Measurements from ENCODE around the gene MTHFR.

The MTHFR gene

DNA sequence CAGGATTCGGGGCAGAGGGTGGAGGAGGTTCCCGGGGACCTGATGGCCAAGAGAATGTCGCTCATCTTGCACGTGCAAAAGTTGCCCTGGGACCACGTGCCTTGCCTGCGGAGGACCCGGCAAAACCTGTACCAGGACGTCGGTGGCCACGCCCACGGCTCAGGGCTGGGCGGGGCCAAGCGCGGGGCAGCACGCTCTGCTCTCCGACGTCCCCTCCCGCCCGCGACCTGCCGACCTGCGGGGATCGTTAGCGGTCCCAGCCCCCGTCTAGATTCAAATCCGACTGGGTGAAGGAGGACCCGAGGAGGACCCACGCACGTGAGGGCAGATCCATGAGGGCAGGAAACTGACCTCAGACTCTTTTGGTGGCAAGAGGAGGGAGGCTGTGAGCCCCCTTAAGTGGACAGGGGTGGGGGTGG lies 43.8 kb downstream of the MTHFR start, which contains the start of gene C1orf167:
Gene C1orf167, plus strand, starts transcription at position 206 of the 419 bp plus-strand sequence. CDS start 2,208 bp downstream, outside the sequence.
- DNase-seq (ENCODE audit: insufficient read length, low spot score) (no peak), FAIRE-seq (no peak)

DNA sequence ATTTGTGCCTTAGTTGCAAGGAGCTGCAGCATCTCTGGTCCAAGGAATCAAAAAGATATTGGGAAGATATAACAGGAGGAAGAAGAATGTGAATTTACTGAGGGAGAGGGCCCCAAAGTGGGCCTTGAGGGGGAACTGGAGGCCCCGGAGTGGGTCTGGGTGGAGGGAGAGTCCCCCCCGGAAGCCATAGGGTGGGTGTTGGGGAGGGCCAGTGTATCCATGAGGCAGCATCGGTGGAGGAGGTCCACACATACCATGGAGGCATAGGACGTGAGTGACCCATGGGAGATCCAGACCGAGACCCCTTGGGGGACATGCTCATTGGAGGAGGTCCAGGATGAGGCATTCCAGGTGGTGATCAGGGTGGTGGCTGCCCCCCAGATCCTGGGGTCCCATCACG lies 44.5 kb downstream of the MTHFR start:
- DNase-seq (ENCODE audit: insufficient read length, low spot score) (no peak), FAIRE-seq (no peak)

DNA sequence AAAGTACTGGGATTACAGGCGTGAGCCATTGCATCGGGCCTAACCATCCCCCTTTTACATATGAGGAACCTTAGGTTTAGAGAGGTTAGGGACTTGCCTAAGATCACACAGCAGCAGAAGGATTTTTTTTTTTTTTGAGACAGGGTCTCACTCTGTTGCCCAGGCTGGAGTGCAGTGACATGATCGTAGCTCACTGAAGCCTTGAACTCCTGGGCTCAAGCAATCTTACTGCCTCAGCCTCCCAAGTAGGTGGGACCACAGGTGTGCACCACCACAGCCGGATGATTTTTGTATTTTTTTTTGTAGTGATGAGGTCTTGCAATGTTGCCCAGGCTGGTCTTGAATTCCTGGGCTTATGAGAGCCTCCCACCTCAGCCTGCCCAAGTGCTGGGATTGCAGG lies 46.0 kb downstream of the MTHFR start:
- FAIRE-seq (no peak), DNase-seq (ENCODE audit: insufficient read length, low spot score) (no peak)

DNA sequence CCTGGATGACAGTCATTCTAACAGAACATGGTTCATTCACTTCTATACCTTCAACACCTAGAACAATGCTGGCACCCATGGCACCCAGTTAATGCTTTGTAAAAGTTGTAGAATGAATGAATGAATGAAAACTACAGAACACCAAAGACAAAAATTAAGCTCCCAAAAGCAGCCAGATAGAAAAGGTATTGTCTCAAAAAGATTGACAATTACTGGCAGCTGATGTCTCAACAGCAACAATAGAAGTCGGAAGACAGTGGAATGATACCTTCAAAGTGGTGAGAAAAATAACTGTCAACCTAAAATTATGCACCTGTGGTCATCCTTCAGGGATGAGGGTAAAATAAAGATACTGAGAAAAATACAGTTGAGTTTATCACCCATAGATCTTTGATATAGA lies 48.7 kb downstream of the MTHFR start:
- FAIRE-seq (no peak), DNase-seq (ENCODE audit: insufficient read length, low spot score) (no peak)

DNA sequence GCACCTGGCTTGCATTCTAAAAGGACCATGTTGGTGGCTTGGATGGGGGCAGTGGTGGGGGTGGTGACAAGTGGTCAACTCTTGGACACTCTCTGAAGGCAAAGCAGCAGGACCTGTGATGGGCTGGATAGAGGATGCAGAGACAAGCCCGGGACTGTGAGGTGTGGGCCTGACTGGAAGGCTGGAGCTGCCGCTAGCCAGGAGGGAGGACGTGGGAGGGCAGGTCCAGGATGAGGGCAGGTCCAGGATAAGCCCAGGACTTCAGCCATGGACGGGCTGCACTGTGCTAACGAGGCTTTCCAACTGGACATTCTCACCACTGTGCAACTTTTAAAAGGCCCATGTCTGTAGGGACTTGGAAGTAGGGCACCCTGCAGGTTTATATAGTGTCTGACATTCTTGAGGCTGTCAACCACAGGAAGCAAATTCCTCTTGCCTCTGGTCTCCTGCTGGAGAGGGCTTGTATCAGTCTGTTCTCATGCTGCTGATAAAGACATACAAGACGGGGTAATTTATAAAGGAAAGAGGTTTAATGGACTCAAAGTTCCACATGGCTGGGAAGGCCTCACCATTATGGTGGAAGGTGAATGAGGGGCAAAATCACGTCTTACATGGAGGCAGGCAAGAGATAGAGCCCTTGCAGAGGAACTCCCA lies 52.1 kb downstream of the MTHFR start:
- no peak for DNase-seq (ENCODE audit: insufficient read length, low spot score)
- no peak for FAIRE-seq

DNA sequence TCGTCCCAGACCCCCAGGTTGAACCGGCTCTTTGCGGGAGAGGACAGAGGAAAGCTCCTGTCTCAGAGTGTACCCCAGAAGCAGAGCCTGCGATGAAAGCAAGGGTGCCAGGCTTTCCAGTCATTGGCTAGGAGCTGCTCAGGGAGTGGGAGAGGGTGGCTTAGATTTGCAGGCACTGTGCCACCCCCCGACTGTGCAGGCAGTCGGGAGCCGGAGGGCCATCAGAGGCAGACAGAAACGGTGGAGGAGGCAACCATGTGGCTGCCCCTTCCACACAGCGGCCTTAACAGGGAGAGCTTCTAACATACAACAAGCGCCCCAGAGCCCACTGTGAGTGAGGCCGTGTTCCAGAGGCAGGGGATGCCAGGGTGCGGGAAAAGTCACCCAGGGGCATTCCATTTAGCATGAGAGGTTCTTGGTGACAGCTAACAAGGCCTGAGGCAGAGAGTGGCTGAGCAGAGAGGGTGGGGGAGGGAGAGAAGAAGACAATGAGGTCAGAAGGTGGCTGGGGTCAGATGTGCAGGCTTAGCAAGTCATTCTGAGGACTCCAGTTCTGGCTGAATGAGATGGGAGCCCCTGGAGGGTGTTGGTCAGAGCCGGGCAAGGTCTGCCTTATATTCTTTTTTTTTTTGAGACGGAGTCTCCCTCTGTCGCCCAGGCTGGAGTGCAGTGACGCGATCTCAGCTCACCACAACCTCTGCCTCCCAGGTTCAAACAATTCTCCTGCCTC lies 53.2 kb downstream of the MTHFR start:
- FAIRE-seq = no peak
- no peak for DNase-seq (ENCODE audit: insufficient read length, low spot score)

DNA sequence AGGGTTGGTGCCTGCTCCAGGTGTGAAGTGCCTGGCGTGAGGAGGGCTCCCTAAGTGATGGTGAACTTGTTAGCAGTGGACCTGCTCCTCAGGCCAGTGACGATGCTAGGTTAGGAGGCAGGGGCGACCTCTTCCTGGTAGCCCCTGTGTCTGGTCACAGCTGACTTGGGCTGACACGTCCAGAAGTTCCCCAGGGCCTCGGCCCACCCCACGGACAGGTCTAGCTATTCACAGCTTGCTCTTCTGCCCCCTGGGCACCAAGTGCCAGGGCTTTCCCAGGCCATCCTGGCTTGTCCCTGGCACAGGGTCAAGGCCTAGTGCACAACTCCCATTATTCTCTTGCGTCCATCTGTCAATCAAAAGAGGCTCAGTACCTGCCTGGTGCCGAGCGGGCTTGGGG lies 54.7 kb downstream of the MTHFR start:
- DNase-seq (ENCODE audit: insufficient read length, low spot score) = no peak
- FAIRE-seq = no peak

DNA sequence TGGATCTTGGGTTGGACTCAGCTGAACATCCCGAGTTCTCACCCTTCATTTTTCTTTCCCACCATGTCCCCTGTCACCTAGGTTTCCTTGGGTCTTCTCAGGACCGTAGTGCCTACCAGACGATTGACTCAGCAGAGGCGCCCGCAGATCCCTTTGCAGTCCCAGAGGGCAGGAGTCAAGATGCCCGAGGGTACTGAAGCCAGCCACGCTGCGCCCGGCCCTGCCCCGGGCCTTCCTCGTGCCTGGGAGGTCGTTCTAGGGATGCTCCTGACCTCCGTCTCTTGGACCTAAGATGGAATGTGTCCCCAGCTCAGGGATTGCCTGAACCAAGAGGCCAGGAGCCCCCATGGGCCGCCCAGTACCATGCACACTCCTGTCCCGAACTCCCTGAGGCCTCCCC lies 55.8 kb downstream of the MTHFR start:
- no peak for FAIRE-seq

DNA sequence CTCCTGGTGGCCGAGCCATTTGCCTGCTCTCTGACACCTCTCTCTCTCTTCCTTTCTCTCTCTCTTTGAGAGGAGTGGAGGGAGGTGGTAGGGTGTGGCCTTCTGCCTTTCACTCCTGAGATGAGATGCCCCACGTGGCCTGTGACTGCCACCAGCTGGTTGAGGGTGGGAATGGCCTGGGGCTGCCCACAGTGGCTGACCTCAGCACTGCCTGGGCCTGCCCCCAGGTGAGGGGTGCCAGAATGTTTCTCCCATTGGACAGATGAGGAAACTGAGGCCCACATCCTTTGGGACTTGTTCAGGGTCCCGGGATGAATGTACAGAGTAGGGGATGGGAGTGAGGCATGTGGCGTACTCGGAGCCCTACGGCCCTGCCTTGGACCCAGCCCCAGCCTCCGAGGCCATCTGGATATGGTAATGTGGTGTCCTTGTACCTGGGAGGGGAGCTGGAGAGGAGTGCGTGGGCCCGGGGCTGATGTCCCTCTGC lies 56.5 kb downstream of the MTHFR start:
- FAIRE-seq (no peak), DNase-seq (ENCODE audit: insufficient read length, low spot score) (no peak)

More for the DNA sequence above, 55.8 kb downstream of the MTHFR start:
- DNase-seq (ENCODE audit: insufficient read length, low spot score) = no peak

DNA sequence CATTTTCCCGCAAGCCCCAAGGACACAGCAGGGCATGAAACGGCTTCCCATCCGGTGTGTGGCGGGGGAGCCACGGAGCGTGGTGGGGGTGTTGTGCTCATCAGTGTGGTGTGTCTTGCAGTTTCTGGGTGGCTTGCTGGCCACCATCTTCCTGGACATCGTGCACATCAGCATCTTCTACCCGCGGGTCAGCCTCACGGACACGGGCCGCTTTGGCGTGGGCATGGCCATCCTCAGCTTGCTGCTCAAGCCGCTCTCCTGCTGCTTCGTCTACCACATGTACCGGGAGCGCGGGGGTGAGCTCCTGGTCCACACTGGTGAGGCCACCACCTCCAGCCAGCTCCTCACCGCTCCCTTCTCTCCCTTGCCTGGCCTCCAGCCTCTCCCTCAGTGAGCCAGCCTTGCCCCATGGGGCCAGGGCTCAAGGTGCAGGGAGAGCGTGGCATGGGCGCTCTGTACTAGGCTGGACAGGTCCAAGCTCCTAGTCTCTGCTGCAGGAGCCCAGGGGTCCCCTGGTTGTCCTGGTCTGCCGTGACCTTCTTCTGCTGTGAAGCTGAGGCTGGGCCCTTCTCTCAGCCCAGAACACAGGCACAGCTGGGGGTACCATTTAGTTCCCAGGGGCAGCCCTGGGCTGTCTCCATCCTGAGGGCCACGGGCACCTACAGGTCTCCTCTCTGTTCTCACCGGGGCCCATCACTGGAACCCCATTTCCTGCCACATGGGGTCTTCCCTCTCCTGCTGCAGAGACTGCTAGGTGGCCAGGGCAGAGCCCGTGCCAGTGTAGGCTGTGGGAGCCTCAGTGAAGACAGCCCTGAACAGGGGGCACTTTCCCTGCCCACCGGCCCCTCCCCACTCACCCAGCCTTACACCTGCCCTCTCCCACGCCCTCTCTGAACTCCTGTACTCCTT lies 57.2 kb downstream of the MTHFR start:
- FAIRE-seq (no peak), DNase-seq (ENCODE audit: insufficient read length, low spot score) (no peak)

DNA sequence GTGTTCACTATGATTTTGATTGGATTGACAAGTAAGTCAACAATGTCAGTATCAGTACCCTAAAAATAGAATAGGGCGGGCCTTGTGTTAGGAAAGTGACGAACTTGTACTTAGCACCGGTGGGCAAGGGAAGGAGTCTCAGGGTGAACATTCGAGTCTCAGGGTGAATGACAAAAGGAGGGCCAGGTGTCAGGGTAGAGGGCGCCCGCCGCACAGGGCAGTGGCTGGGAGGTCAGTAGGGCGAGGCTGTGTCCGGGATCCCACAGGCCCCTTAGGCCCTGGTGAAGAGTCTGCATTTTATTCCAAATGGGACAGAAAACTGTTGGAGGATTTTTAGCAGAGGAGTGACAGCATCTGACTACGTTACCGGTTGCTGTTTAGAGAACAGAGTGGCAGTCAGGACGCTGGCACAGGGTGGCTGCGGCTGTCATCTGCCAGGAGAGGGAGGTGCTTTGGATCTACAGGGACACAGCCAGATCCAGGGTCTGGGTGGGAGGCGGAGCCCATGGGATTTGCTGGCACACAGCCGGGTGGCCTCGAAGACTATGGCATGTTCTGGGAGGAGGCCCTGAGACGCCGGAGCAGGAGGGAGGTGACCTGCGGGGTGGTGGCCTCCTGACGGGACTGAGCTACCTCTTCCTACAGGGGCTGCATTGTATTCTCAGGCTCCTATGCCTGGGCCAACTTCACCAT lies 58.8 kb downstream of the MTHFR start:
- DNase-seq (ENCODE audit: insufficient read length, low spot score) (no peak), FAIRE-seq (no peak)

DNA sequence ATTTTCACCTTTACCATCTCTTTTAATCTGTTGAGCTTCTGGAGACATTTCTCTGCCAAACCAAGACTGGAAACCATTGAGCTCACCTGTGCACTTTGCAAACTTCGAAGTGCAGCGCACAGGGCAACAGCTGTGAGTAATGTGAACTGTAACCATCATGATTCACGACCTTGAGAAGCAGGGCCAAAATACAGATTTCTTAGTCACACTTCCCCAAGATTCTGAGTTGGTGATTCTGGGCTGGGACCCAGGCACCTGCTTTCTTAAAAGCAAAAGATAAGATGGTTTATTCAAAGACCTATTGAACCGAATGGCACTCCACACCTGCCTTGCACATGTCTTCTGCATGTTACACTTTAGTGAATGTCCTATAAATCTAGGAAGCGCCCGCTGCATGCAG lies 59.7 kb downstream of the MTHFR start:
- FAIRE-seq (no peak), DNase-seq (ENCODE audit: insufficient read length, low spot score) (no peak)

DNA sequence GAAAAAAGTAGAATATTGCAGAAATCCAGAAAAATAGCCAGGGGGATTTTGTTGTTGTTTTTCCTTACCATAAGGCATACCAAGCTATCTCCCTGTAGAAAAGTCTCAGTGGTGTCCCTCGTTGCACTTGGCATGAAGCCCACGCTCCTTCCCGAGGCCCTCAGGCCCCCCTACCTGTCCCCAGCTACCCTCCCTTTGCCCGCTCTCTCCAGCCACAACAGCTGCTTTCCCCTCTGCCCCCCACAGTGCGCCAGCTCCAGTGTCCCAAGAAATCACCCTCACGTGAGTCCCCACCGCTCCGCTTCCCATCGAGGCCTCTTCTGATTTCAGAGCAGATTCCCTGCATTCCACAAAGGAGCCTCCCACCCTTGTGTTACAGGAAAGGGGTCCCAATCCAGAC lies 61.5 kb downstream of the MTHFR start:
- FAIRE-seq (no peak), DNase-seq (ENCODE audit: insufficient read length, low spot score) (no peak)

DNA sequence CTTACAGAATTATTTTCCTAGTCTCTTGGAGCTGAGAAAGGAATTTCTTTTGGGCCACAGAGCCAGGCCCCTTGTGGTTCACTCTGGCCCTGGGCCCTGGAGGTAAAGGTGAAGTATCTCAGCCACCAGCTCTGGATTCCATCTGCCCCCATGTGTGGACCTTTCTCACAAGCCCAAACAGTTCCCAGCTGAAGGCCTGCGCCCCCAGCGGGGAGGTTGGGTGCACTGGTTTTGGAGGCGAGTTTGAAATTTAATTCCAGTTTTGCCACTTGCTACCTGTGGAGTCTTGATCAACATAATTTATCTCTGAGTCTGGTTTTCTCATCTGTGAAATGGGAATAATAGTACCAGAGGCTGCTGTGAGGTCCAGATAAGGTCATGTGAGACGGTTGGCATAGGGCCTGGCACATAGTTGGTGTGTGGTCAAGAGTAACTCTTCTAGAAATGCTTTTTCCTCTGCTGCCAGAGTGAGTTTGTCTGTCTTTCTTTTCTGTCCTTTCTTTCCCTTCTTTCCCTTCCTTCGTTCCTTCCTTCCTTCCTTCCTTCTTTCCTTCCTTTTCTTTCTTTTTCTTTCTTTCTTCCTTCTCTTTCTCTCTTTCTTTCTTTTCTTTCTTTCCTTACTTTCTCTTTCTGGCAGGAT lies 63.7 kb downstream of the MTHFR start:
- DNase-seq (ENCODE audit: insufficient read length, low spot score) = no peak
- no peak for FAIRE-seq

DNA sequence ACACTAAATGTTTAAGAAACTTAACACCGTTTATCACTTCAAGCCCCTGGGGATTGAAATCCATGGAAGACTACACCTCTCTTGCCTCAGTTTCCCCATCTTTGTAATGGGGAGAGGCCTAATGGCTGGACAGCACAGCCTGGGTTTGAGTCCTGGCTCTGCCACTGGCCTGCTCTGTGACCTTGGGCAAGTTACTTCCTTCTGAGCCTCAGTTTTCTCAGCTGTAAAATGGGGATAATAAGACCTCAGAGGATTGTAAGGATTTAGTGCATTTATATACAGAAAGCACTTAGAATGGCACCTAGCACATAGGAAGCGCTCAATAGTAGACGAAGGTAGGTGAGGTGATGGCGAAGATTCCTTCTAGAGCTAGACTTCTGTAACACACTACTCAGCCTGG lies 64.3 kb downstream of the MTHFR start:
- FAIRE-seq (no peak), DNase-seq (ENCODE audit: insufficient read length, low spot score) (no peak)

DNA sequence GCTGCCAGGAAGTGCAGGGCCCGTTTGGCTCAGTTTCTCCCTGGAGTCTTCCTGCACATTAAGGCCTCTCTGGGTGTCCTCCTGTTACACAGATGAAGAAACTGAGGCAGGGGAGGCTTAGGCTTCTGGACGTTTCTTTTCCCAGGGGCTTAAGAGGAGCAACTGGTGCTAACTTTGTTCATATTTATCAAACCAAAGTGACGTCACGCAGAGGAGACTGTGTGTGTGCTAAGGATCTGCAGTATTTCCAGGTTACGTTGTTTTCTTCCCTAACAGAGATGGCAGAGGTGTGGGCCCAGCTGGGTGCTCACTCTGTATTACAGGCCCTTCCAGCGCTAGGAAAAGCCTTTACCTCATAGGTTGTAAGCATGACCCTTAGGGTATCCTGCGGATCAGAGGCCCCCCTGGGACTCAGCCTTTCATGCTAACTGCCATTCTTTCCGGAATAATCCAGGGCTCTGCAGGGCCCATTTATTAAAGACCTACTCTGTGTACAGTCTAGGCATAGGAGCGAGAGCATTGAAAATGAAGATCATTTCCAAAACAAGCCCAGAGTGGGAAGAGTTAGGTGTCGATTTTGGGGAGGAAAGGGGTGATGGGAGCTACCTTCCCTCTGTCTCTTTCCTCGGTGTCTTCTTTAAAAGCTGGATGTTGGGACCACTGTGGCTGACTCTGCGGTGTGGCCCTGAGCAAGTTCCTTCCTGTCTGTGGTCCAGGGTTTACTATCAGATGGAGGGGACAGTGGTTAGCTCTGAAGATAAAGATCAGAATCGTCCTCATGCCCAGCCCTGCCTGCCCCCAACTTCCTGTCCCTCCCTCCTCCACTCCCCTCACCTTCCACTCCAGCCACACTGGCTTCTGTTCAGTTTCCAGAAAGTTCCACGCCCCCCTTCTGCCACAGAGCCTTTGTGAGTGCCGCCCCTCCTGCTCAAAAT lies 65.2 kb downstream of the MTHFR start:
- no peak for DNase-seq (ENCODE audit: insufficient read length, low spot score)
- FAIRE-seq = peak; percentile 48

DNA sequence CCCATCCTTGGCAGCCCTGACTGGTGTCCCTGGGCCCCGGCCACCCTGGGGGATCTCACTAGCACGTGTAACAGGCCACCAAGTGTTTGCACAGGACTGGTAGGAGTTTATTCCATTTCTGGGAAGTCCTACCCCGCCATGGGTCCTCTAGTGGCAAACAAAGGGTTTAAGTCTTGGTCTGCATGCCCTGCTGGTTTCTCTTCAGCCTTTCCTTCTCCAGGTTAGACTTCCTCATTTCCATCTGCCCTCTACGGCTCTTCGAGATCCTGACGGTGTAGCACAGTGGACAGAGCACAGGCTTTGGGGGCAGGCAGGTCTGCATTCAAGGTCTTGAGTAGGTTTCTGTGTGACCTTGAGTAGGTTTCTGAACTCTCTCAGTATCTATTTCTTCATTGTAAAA lies 67.0 kb downstream of the MTHFR start:
- FAIRE-seq = no peak
- no peak for DNase-seq (ENCODE audit: insufficient read length, low spot score)

DNA sequence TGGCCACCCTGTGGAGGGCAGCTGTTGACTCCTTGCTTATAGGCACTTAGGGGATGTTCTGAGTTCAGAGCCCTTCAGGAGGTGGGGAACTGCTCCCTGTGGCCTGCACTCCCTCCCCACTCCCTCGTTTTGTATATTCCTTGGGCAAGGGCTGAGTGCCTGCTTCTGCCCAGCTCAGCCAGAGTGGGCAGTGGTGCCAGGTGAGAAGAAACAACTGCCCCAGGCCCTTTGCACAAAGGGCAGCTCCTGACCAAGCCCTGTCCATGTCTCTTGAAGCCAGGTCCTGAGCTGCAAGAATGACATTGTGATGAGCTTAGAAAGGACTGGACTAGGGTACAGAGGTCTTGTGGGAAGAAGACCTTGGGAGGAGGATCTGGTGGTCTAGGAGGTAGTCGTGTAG lies 67.7 kb downstream of the MTHFR start:
- DNase-seq (ENCODE audit: insufficient read length, low spot score) (no peak), FAIRE-seq (no peak)

Measured in GM19239 (cell line).